ENCODE data around the gene PAX5.

PAX5 gene

GRCh38 chr9:36808251-36808650 lies 225.8 kb downstream of the PAX5 start:
- no peaks in the 10 kb centered on the region for H3K9me2 ChIP-seq (replicated peaks; ENCODE audit: insufficient read depth, low read length)
- no peaks in the 10 kb centered on the region for H3F3A ChIP-seq (ENCODE audit: insufficient read depth, low read length)
- no peak for DNase-seq
- no peaks in the 10 kb centered on the region for H3K36me3 ChIP-seq (replicated peaks; ENCODE audit: insufficient read depth, low read length)
- TF ChIP-seq EZH2 (optimal IDR thresholded peaks at IDR 0.05; ENCODE audit: low read depth, low read length) (no peak), EZH2phosphoT487 (IDR thresholded peaks at IDR 0.05; ENCODE audit: low read length) (no peak), CTCF (IDR thresholded peaks at IDR 0.05; ENCODE audit: low read length) (no peak)
- no peak overlapping the region for H2AFZ ChIP-seq (ENCODE audit: low read length)
- no peaks in the 10 kb centered on the region for H3K9me3 ChIP-seq (replicated peaks; ENCODE audit: insufficient read depth, low read length)
- no peak overlapping the region for H3K4me3 ChIP-seq (ENCODE audit: low read length)
- H3K4me1 ChIP-seq (ENCODE audit: low read length): no peaks in the 10 kb centered on the region
- no peaks in the 10 kb centered on the region for H4K20me1 ChIP-seq (ENCODE audit: insufficient read depth, low read length)
- H3K27ac ChIP-seq (ENCODE audit: low read length): no peak overlapping the region
- H3K79me2 ChIP-seq (ENCODE audit: low read length): no peaks in the 10 kb centered on the region
- H3K9ac ChIP-seq (ENCODE audit: low read length): no peak overlapping the region
- H3K27me3 ChIP-seq (replicated peaks; ENCODE audit: insufficient read depth, low read length): peaks cover 3% of the 10 kb centered on the region; the same call in 1 of the 2 replicates
- H3K4me2 ChIP-seq (ENCODE audit: low read depth, low read length): no peak overlapping the region

- no peaks in the 10 kb centered on the region for H4K20me1 ChIP-seq (ENCODE audit: insufficient read depth, low read length)
- H3K9ac ChIP-seq (ENCODE audit: low read length): no peak overlapping the region
- peaks cover 25% of the 10 kb centered on the region for H3K27me3 ChIP-seq (replicated peaks; ENCODE audit: insufficient read depth, low read length)
- no peaks in the 10 kb centered on the region for H3K36me3 ChIP-seq (replicated peaks; ENCODE audit: insufficient read depth, low read length)
- no peaks in the 10 kb centered on the region for H3K9me3 ChIP-seq (replicated peaks; ENCODE audit: insufficient read depth, low read length)
- H3K4me3 ChIP-seq (ENCODE audit: low read length): no peak overlapping the region
- DNase-seq: no peak
- H3K27ac ChIP-seq (ENCODE audit: low read length): no peak overlapping the region
- H3K9me2 ChIP-seq (replicated peaks; ENCODE audit: insufficient read depth, low read length): no peaks in the 10 kb centered on the region
- no peak overlapping the region for H2AFZ ChIP-seq (ENCODE audit: low read length)
- no peaks in the 10 kb centered on the region for H3F3A ChIP-seq (ENCODE audit: insufficient read depth, low read length)
- no peak overlapping the region for H3K4me2 ChIP-seq (ENCODE audit: low read depth, low read length)
- no peaks in the 10 kb centered on the region for H3K4me1 ChIP-seq (ENCODE audit: low read length)
- H3K79me2 ChIP-seq (ENCODE audit: low read length): no peaks in the 10 kb centered on the region
- TF ChIP-seq CTCF (IDR thresholded peaks at IDR 0.05; ENCODE audit: low read length): no peak
Observed at GRCh38 chr9:36803961-36804360, 230.1 kb downstream of the PAX5 start.

GRCh38 chr9:36802201-36802920 lies 231.7 kb downstream of the PAX5 start:
- no peak overlapping the region for H3K4me3 ChIP-seq (ENCODE audit: low read length)
- H3K79me2 ChIP-seq (ENCODE audit: low read length): no peaks in the 10 kb centered on the region
- H3K9ac ChIP-seq (ENCODE audit: low read length): no peak overlapping the region
- H3K9me3 ChIP-seq (replicated peaks; ENCODE audit: insufficient read depth, low read length): no peaks in the 10 kb centered on the region
- no peak for DNase-seq
- H3K4me1 ChIP-seq (ENCODE audit: low read length): no peaks in the 10 kb centered on the region
- H3K36me3 ChIP-seq (replicated peaks; ENCODE audit: insufficient read depth, low read length): no peaks in the 10 kb centered on the region
- peaks cover 25% of the 10 kb centered on the region for H3K27me3 ChIP-seq (replicated peaks; ENCODE audit: insufficient read depth, low read length)
- no peak overlapping the region for H3K4me2 ChIP-seq (ENCODE audit: low read depth, low read length)
- H2AFZ ChIP-seq (ENCODE audit: low read length): no peak overlapping the region
- H3K9me2 ChIP-seq (replicated peaks; ENCODE audit: insufficient read depth, low read length): no peaks in the 10 kb centered on the region
- no peak overlapping the region for H3K27ac ChIP-seq (ENCODE audit: low read length)
- TF ChIP-seq EZH2phosphoT487 (IDR thresholded peaks at IDR 0.05; ENCODE audit: low read length): no peak
- TF ChIP-seq CTCF (IDR thresholded peaks at IDR 0.05; ENCODE audit: low read length): no peak
- TF ChIP-seq EZH2 (optimal IDR thresholded peaks at IDR 0.05; ENCODE audit: low read depth, low read length): no peak
- H3F3A ChIP-seq (ENCODE audit: insufficient read depth, low read length): no peaks in the 10 kb centered on the region
- H4K20me1 ChIP-seq (ENCODE audit: insufficient read depth, low read length): no peaks in the 10 kb centered on the region
